ENCODE results near the gene IFT22.

The IFT22 gene

DNA sequence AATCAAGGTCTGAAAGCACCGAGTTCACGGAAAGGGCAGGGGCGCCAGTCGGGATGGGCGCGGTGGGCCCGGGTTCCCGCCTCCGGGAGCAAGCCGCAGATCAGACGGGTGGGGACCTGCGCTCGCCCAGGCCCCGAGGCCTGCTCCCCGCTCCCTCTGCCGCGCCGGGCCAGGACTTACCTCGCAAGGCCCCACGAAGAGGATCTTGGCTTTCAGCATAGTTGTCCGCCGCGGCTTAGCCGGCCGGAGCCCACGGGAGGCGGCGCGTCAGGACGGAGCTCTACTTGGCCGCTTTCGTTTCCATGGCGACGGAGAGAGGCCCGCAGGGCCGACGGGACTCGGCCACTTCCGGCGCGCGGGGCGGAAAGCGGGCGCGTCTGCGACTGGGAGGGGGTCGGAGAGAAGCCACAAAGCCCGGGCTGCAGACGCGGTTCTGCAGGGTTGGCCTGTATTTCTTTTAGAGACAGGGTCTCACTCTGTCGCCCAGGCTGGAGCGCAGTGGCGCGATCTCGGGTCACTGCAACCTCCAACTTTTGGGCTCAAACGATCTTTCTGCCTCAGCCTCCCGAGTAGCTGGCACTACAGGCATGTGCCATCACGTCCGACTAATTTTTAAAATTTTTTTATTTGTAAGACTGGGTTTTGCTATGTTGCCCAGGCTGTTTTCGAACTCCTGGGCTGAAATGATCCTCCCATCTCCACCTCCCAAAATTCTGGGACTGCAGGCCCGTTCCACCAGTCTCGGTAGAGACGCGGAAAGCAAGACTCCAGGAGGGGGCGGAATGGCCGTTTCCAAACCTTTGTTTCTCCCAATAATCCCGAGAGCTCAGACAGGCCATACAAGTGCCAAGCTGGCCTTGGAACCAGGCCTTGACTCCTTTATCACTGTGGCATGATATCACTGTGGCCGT is at the start of gene IFT22:
Gene IFT22 (minus strand): TSS at position 322 of the 911 bp plus-strand sequence. CDS start 103 bp downstream, at position 219.
- Histone ChIP-seq H3K36me3 (replicated peaks; ENCODE audit: low read depth, low read length) (no peaks in the 10 kb centered on the region), H3K27ac (ENCODE audit: low read length) (peak within 1 kb of the TSS; percentile 21; the same call in 1 of the 2 replicates), H3K79me2 (ENCODE audit: low read length) (peaks cover 10% of the 10 kb centered on the region), H3K9ac (ENCODE audit: low read length) (peak within 1 kb of the TSS; percentile 76), H3K4me2 (ENCODE audit: low read length) (peak within 1 kb of the TSS; percentile 89), H2AFZ (ENCODE audit: low read depth, low read length) (peak within 1 kb of the TSS; percentile 66; the same call in 1 of the 2 replicates), H3K27me3 (ENCODE audit: low read depth, low read length) (no peaks in the 10 kb centered on the region), H3K4me3 (ENCODE audit: low read length) (peak within 1 kb of the TSS; percentile 88), H3K4me1 (ENCODE audit: low read length) (peaks cover 11% of the 10 kb centered on the region), H3K9me3 (ENCODE audit: insufficient read depth, low read length) (no peaks in the 10 kb centered on the region), H4K20me1 (ENCODE audit: insufficient read depth, low read length) (no peaks in the 10 kb centered on the region)
- TF ChIP-seq, protein P1, sequence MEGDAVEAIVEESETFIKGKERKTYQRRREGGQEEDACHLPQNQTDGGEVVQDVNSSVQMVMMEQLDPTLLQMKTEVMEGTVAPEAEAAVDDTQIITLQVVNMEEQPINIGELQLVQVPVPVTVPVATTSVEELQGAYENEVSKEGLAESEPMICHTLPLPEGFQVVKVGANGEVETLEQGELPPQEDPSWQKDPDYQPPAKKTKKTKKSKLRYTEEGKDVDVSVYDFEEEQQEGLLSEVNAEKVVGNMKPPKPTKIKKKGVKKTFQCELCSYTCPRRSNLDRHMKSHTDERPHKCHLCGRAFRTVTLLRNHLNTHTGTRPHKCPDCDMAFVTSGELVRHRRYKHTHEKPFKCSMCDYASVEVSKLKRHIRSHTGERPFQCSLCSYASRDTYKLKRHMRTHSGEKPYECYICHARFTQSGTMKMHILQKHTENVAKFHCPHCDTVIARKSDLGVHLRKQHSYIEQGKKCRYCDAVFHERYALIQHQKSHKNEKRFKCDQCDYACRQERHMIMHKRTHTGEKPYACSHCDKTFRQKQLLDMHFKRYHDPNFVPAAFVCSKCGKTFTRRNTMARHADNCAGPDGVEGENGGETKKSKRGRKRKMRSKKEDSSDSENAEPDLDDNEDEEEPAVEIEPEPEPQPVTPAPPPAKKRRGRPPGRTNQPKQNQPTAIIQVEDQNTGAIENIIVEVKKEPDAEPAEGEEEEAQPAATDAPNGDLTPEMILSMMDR (IDR thresholded peaks at IDR 0.05; ENCODE audit: low read depth, low read length): peak; percentile 23; the same call in 1 of the 2 replicates
- TF ChIP-seq EZH2phosphoT487 (IDR thresholded peaks at IDR 0.05; ENCODE audit: low read depth): no peak

- H2AFZ ChIP-seq (ENCODE audit: low read depth, low read length): no peak overlapping the region
- H3K79me2 ChIP-seq (ENCODE audit: low read length): no peaks in the 10 kb centered on the region
- peak overlapping the region; percentile 8; the same call in 1 of the 2 replicates for H3K4me2 ChIP-seq (ENCODE audit: low read length)
These were observed 49.2 kb upstream of the IFT22 start for GRCh38 chr7:101370836-101371235.

GRCh38 chr7:101368422-101369165 is 47.0 kb upstream of the IFT22 start:
- H3K27ac ChIP-seq (ENCODE audit: low read length): no peak overlapping the region
- no peak overlapping the region for H3K4me3 ChIP-seq (ENCODE audit: low read length)
- no peak overlapping the region for H3K4me2 ChIP-seq (ENCODE audit: low read length)
- peaks cover 28% of the 10 kb centered on the region for H3K27me3 ChIP-seq (ENCODE audit: low read depth, low read length)
- H2AFZ ChIP-seq (ENCODE audit: low read depth, low read length): no peak overlapping the region
- H3K36me3 ChIP-seq (replicated peaks; ENCODE audit: low read depth, low read length): no peaks in the 10 kb centered on the region
- H3K9me3 ChIP-seq (ENCODE audit: insufficient read depth, low read length): no peaks in the 10 kb centered on the region
- H4K20me1 ChIP-seq (ENCODE audit: insufficient read depth, low read length): no peaks in the 10 kb centered on the region
- no peak for TF ChIP-seq EZH2phosphoT487 (IDR thresholded peaks at IDR 0.05; ENCODE audit: low read depth)
- TF ChIP-seq, protein P1 (IDR thresholded peaks at IDR 0.05; ENCODE audit: low read depth, low read length): no peak
- H3K79me2 ChIP-seq (ENCODE audit: low read length): no peaks in the 10 kb centered on the region
- no peak overlapping the region for H3K9ac ChIP-seq (ENCODE audit: low read length)
- H3K4me1 ChIP-seq (ENCODE audit: low read length): peaks cover 24% of the 10 kb centered on the region

More at GRCh38 chr7:101370836-101371235, 49.2 kb upstream of the IFT22 start:
- Histone ChIP-seq H4K20me1 (ENCODE audit: insufficient read depth, low read length) (no peaks in the 10 kb centered on the region), H3K36me3 (replicated peaks; ENCODE audit: low read depth, low read length) (no peaks in the 10 kb centered on the region), H3K27ac (ENCODE audit: low read length) (no peak overlapping the region), H3K9me3 (ENCODE audit: insufficient read depth, low read length) (no peaks in the 10 kb centered on the region), H3K4me1 (ENCODE audit: low read length) (peaks cover 5% of the 10 kb centered on the region), H3K27me3 (ENCODE audit: low read depth, low read length) (peaks cover 30% of the 10 kb centered on the region), H3K9ac (ENCODE audit: low read length) (no peak overlapping the region), H3K4me3 (ENCODE audit: low read length) (no peak overlapping the region)
- TF ChIP-seq, protein P1 (IDR thresholded peaks at IDR 0.05; ENCODE audit: low read depth, low read length): no peak
- TF ChIP-seq EZH2phosphoT487 (IDR thresholded peaks at IDR 0.05; ENCODE audit: low read depth): no peak

GRCh38 chr7:101367676-101368075 is 46.1 kb upstream of the IFT22 start:
- H3K27ac ChIP-seq (ENCODE audit: low read length): no peak overlapping the region
- H3K4me3 ChIP-seq (ENCODE audit: low read length): no peak overlapping the region
- H3K27me3 ChIP-seq (ENCODE audit: low read depth, low read length): peaks cover 20% of the 10 kb centered on the region
- no peaks in the 10 kb centered on the region for H3K9me3 ChIP-seq (ENCODE audit: insufficient read depth, low read length)
- no peak overlapping the region for H3K9ac ChIP-seq (ENCODE audit: low read length)
- H2AFZ ChIP-seq (ENCODE audit: low read depth, low read length): no peak overlapping the region
- H3K4me1 ChIP-seq (ENCODE audit: low read length): peaks cover 24% of the 10 kb centered on the region
- TF ChIP-seq, protein P1 (IDR thresholded peaks at IDR 0.05; ENCODE audit: low read depth, low read length): no peak
- TF ChIP-seq EZH2phosphoT487 (IDR thresholded peaks at IDR 0.05; ENCODE audit: low read depth): no peak
- no peaks in the 10 kb centered on the region for H3K36me3 ChIP-seq (replicated peaks; ENCODE audit: low read depth, low read length)
- H4K20me1 ChIP-seq (ENCODE audit: insufficient read depth, low read length): no peaks in the 10 kb centered on the region
- no peak overlapping the region for H3K4me2 ChIP-seq (ENCODE audit: low read length)
- no peaks in the 10 kb centered on the region for H3K79me2 ChIP-seq (ENCODE audit: low read length)

All from OCI-LY3 (cell line).